Mucosa of stomach (tissue), 1 donor: ENCODE results near the gene CEP57.
"Not testable (repeated sequence)": the region's sequence is repeated elsewhere in the genome, so short reads cannot be mapped to it uniquely, and the experiment has no call there.

Experiments
- H3K27me3 ChIP-seq: one replicate; pipeline ENCODE4 v1.7.0; 2013; ENCODE audit warnings: mild to moderate bottlenecking, low read length; ENCODE audit not compliant: control insufficient read depth, insufficient read depth
- H3K36me3 ChIP-seq: one replicate; pipeline ENCODE4 v1.7.0; 2013; ENCODE audit warnings: low read length; ENCODE audit not compliant: control insufficient read depth, insufficient read depth
- H3K4me1 ChIP-seq: one replicate; pipeline ENCODE4 v1.7.0; 2013; ENCODE audit warnings: mild to moderate bottlenecking, low read length; ENCODE audit not compliant: control insufficient read depth, insufficient read depth
- H3K4me3 ChIP-seq: one replicate; pipeline ENCODE4 v1.7.0; 2013; ENCODE audit warnings: low read length
- H3K9ac ChIP-seq: one replicate; pipeline ENCODE4 v1.7.0; 2013; ENCODE audit warnings: mild to moderate bottlenecking, low read length, moderate library complexity
- H3K9me3 ChIP-seq: one replicate; pipeline ENCODE4 v1.7.0; 2013; ENCODE audit warnings: mild to moderate bottlenecking, low read length, moderate library complexity; ENCODE audit not compliant: control insufficient read depth
- donor health status: Pancreatic carcinoma.

Gene CEP57

DNA sequence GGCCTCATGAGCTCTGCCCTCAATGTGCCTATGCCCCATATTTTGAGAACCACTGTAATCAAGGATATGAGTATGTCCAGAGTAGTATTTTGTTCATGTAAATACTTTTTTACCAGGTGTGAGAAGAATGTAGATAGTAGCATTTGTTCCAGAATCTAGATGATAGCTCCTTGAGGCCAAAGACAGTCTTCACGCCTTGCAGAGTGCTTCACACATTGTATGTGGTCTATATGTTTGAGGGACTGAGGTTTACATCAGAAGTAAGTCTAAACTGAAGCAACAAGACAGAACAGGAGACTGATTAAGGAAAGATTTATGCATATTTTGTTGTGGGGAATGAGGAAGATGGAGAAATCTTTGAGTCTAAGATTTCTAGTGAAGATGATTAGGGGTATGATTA, 12.5 kb downstream of the CEP57 start:
- peaks cover 4% of the 10 kb centered on the region for H3K4me1 ChIP-seq
- no peaks in the 10 kb centered on the region for H3K9me3 ChIP-seq
- H3K27me3 ChIP-seq, result no peaks in the 10 kb centered on the region
- H3K4me3 ChIP-seq, result no peak overlapping the region
- no peaks in the 10 kb centered on the region for H3K36me3 ChIP-seq
- H3K9ac ChIP-seq, result no peak overlapping the region

DNA sequence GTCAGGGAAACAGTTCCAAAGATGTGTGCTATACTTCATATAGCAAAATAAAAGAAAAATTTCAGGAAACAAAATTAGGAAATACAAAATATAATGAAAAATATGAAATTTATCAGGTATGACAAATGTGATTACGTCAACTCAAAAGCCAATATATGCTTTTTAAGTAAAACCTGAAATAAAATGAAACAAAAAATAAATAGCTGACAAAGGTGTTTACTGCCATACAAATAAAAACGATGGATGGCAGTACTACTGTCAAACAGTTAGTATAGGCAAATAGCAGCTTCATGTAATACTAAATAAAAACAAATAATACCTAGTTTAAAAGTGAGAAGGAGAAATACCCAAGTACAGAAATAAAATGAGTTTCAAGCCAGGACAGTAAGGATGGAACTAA, 13.7 kb downstream of the CEP57 start:
- H3K9me3 ChIP-seq, result no peaks in the 10 kb centered on the region
- H3K4me1 ChIP-seq, result peaks cover 4% of the 10 kb centered on the region
- no peaks in the 10 kb centered on the region for H3K36me3 ChIP-seq
- no peak overlapping the region for H3K4me3 ChIP-seq
- H3K9ac ChIP-seq, result no peak overlapping the region
- no peaks in the 10 kb centered on the region for H3K27me3 ChIP-seq

DNA sequence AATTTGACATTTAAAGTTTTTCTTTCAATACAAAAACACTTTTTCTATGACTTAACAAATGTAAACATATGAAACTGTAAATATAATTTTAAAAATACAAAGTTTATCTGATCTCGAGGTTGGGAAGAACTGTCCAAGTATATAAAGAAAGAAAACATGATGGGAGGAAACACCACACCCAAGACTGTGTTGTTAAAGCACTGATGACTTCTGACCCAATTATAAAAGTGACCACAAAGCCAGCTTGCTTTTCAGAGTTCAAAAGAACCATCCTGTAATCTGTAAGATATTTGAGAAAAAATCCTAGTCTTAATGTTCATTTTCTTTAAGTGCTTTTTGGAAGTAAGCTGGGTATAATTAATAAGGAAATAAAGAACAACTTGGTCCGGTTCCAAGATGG, 15.6 kb downstream of the CEP57 start:
- Histone ChIP-seq H3K9ac (no peak overlapping the region), H3K36me3 (no peaks in the 10 kb centered on the region), H3K27me3 (no peaks in the 10 kb centered on the region), H3K9me3 (no peaks in the 10 kb centered on the region), H3K4me3 (no peak overlapping the region), H3K4me1 (peaks cover 4% of the 10 kb centered on the region)

DNA sequence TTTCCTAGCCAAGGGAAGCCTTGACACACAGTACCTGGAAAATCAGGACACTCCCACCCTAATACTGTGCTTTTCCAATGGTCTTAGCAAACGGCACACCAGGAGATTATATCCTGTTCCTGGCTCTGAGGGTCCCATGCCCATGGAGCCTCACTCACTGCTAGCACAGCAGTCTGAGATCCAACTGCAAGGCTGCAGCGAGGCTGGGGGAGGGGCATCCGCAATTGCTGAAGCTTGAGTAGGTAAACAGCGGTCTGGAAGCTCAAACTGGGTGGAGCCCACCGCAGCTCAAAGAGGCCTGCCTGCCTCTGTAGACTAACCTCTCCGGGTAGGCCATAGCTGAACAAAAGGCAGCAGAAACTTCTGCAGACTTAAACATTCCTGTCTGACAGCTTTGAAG, 16.2 kb downstream of the CEP57 start:
- not testable (repeated sequence) for H3K36me3 ChIP-seq, H3K4me3 ChIP-seq, H3K27me3 ChIP-seq, H3K9ac ChIP-seq, H3K4me1 ChIP-seq, H3K9me3 ChIP-seq

DNA sequence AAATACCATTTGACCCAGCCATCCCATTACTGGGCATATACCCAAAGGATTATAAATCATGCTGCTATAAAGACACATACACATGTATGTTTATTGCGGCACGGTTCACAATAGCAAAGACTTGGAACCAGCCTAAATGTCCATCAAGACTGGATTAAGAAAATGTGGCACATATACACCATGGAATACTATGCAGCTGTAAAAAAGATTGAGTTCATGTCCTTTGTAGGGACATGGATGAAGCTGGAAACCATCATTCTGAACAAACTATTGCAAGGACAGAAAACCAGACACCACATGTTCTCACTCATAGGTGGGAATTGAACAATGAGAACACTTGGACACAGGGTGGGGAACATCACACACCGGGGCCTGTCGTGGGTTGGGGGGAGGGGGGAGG, 20.8 kb downstream of the CEP57 start:
- H3K9ac ChIP-seq, H3K27me3 ChIP-seq, H3K4me3 ChIP-seq, H3K36me3 ChIP-seq, H3K9me3 ChIP-seq, H3K4me1 ChIP-seq: not testable (repeated sequence)

DNA sequence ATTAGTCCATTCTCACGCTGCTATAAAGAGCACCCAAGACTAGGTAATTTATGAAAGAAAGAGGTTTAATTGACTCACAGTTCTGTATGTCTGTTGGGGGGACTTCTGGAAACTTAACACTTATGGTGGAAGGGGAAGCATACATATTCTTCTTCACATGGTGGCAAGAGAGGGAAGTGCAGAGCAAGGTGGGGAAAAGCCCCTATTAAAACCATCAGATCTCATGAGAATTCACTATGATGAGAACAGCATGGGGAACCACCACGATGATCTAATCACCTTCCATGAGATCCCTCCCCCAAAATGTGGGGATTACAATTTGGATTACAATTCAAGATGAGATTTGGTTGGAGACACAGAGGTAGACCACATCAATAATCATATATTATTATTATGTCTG, 25.7 kb downstream of the CEP57 start:
- no peaks in the 10 kb centered on the region for H3K36me3 ChIP-seq
- H3K27me3 ChIP-seq, result no peaks in the 10 kb centered on the region
- H3K9ac ChIP-seq, result no peak overlapping the region
- H3K4me3 ChIP-seq, result no peak overlapping the region
- no peaks in the 10 kb centered on the region for H3K9me3 ChIP-seq
- H3K4me1 ChIP-seq, result no peaks in the 10 kb centered on the region

DNA sequence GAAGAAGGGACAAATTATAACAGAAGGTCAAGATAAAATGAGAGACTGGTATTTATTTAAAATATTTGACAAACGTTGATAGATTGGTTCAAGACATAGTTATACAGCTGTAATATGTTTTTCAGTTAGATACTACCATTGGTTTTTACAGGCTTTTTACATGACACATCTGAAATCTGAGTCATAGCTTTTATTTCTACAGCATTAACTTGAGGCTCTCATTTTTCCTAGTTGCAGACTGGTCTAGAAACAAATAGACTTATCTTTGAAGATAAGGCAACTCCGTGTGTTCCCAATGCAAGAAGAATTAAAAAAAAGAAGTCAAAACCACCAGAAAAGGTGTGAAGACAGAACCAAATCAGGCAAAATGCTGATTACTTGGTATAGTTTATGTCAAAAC, 31.3 kb downstream of the CEP57 start:
- H3K36me3 ChIP-seq, result no peaks in the 10 kb centered on the region
- H3K9ac ChIP-seq, result no peak overlapping the region
- H3K4me1 ChIP-seq, result no peaks in the 10 kb centered on the region
- H3K9me3 ChIP-seq, result no peaks in the 10 kb centered on the region
- H3K4me3 ChIP-seq, result no peak overlapping the region
- no peaks in the 10 kb centered on the region for H3K27me3 ChIP-seq

DNA sequence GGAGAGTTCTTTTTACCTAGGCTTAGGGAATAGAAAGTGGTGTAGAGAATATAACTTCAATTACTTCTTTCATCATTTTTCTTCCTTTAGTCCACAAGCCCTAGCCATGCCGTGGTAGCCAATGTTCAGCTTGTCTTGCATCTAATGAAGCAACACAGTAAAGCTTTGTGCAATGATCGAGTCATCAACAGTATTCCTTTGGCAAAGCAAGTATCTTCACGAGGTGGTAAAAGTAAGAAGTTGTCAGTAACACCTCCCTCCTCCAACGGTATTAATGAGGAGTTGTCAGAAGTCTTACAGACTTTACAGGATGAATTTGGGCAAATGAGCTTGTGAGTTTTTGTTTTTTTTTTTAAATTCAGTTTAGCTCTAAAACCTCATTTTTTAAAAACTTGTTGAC, 37.4 kb downstream of the CEP57 start:
- Histone ChIP-seq H3K4me3 (no peak overlapping the region), H3K9ac (no peak overlapping the region), H3K9me3 (no peaks in the 10 kb centered on the region), H3K36me3 (no peaks in the 10 kb centered on the region), H3K27me3 (no peaks in the 10 kb centered on the region), H3K4me1 (peaks cover 6% of the 10 kb centered on the region)

DNA sequence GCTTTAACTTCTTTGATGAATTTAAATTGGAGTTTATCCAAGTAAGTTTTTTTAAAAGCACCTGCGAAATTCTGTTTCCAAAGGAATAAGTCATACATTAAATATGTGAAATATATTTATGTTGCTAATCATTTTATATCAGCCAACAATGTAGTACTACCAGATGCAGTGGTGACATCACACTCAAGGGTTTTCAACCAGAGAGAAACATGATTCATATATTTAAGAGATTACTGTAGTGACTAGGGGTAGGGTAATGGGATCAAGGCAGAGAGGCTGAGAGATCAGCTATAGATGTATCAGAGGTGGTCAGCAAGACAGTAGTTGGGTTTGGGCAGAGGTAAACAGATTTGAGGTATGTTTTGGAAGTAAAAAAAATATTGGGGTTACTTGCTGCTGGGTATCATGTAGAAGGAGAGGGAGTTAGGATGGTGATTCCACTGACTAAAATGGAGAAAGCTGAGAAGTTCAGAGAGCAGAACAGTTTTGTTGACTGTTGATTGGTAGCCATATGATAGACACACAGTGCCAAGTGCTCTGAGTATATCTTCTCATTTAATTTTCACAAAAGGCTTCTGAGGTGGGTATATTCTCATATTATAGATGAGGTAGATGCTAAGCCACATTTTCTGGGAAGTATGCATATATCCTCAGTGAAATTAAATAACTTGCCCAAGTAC, 39.4 kb downstream of the CEP57 start:
- no peak overlapping the region for H3K9ac ChIP-seq
- H3K4me3 ChIP-seq, result no peak overlapping the region
- H3K36me3 ChIP-seq, result no peaks in the 10 kb centered on the region
- H3K4me1 ChIP-seq, result peaks cover 6% of the 10 kb centered on the region
- no peaks in the 10 kb centered on the region for H3K9me3 ChIP-seq
- no peaks in the 10 kb centered on the region for H3K27me3 ChIP-seq

DNA sequence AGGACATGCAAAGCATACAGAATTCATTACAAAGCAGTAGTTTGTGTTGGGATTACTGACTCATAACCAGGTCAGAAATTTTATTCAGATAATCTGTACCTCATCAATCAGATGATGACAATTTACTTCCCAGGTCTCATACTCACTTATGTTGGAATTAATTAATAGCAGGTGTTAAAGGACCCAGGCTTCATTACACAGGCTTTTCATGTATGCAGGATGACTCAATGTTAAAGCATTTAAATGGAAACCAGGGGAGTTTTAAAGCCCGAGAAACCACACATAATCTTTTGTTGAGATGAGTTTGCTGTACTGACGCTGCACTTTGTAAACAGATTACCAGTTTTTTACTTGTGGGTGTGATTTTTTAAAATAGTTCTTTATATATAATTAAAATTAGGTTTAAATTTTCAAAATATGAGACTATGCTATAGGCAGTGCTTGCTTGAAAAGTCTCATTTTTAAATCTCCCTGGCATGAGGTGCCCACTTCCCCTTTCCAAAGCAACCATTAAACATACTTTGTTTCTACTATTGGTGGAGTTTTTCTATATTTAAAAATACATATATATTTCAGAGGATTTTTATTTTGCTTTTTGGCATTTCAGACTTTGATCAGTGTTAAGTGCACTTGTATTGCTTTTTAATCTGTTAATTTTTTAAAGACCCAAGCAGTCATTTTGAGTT, 41.0 kb downstream of the CEP57 start:
- Histone ChIP-seq H3K4me3 (no peak overlapping the region), H3K4me1 (peaks cover 6% of the 10 kb centered on the region), H3K9ac (no peak overlapping the region), H3K36me3 (no peaks in the 10 kb centered on the region), H3K9me3 (no peaks in the 10 kb centered on the region), H3K27me3 (no peaks in the 10 kb centered on the region)

DNA sequence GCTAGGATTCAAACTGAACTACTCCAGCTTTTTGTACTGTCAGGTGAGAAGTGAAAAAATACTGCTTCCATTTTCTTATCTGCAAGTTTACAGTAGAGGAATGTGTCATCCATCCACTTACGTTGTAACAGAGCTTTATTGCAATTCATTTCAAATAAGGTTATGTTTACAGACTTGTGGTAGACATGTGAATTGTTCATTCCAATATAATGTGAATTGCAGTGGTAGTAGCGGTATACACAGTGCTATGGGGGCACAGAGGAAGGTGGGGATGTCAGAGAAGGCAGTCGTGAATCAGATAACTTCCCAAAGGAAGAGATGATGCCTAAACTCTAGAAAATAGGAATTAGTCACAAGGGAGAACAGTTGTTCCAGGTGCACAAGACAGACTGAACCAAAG, 42.5 kb downstream of the CEP57 start:
- H3K9ac ChIP-seq, result no peak overlapping the region
- H3K36me3 ChIP-seq, result no peaks in the 10 kb centered on the region
- no peak overlapping the region for H3K4me3 ChIP-seq
- H3K27me3 ChIP-seq, result no peaks in the 10 kb centered on the region
- H3K4me1 ChIP-seq, result peaks cover 6% of the 10 kb centered on the region
- H3K9me3 ChIP-seq, result no peaks in the 10 kb centered on the region

DNA sequence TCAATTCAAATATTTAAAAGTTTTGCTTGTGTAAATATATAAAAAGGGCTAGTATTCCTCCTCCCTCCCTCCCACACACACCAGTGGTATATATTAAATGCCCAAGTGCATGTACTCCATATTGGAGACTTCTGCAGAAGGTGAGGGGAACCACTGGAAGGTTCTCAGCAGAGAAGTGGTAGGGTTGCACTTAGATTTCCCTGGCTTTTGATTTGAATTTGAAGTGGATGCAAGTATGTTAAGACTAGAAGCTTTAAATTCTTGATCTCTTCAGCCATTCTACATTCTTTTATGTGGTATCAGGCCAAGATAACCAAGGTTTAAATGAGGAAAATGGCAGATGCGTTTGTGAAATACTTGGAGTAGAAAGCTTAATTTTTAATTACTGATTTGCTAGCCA, 43.1 kb downstream of the CEP57 start:
- no peaks in the 10 kb centered on the region for H3K27me3 ChIP-seq
- no peaks in the 10 kb centered on the region for H3K9me3 ChIP-seq
- H3K9ac ChIP-seq, result no peak overlapping the region
- no peaks in the 10 kb centered on the region for H3K36me3 ChIP-seq
- H3K4me1 ChIP-seq, result peaks cover 6% of the 10 kb centered on the region
- H3K4me3 ChIP-seq, result no peak overlapping the region

DNA sequence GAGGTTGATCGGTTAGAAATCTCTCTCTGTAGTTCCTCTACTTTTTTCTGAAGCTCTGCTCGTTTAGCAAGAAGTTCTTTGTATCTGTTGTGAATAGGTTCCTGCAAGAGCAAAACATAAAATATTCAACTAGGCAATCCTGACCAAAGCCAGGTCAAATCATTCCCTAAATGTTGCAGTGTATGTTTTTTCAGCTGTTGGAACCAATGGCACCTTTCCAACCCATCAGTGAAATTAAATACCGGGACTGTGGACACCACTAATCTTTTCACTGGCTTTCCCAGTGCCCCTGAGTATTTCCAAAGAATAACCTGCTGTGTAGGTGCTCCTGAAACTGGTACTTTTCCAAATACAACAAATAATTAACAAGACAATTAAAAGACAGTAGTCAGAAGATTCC, 45.1 kb downstream of the CEP57 start:
- H3K4me3 ChIP-seq, result no peak overlapping the region
- H3K4me1 ChIP-seq, result peaks cover 6% of the 10 kb centered on the region
- H3K9me3 ChIP-seq, result no peaks in the 10 kb centered on the region
- no peaks in the 10 kb centered on the region for H3K36me3 ChIP-seq
- no peak overlapping the region for H3K9ac ChIP-seq
- no peaks in the 10 kb centered on the region for H3K27me3 ChIP-seq
